Sigmoid colon (tissue), 4 donors: Measurements from ENCODE around the gene SELENON.

Source experiments
- POLR2AphosphoS5 ChIP-seq, 4 donors: sonication (generic); formaldehyde crosslinking; IDR thresholded peaks; one replicate each; pipeline ENCODE4 v1.6.1; 2017; ENCODE audit warnings: antibody characterized with exemption in 4 of 4
- TF ChIP-seq, protein P1 (sequence below), 4 experiments: fragments of 450-650 bp in 3 of 4; fragments of 200-600 bp in 1 of 4; IDR thresholded peaks; one replicate each; pipeline ENCODE4 v1.5.1; 2016 to 2019; ENCODE audit warnings: antibody characterized with exemption in 4 of 4, mild to moderate bottlenecking in 3 of 4, moderate library complexity in 2 of 4

DNA sequence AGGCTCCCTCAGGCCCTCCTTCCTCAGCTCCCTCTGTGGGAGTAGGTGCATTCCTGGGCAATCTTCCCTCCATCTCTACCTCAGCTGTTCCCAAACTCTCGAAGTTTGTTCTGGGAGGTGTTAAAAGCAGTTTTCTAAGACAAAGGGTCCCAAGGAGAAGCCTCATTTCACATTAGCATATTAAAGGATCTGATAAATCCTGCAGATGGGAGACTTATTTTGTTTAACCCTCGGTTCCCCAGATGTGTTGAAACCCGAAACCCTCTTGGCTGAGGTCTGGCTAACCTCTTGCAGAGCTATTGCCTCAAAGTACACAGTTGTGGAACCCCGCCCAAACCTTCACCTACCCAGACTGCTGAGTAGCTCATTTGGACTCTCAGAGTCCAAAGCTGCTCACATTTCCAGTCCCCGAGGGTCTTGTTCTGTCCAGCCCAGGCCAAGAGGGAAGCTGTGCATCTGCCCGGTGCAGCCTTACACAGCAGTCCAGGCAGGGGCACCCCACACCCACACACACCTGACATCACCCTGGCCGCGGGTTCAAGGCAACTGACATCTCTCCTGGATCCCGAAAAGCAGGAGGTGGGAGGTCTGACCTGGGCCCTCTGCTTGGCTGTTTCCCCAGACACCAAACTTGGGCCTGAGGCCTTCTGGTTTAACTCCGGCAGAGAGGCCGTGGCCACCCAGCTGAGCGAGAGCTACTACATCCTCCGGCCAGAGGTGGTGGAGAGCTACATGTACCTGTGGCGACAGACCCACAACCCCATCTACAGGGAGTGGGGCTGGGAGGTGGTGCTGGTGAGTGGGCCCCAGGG, 19.5 kb upstream of the SELENON start:
- TF ChIP-seq, protein P1, sequence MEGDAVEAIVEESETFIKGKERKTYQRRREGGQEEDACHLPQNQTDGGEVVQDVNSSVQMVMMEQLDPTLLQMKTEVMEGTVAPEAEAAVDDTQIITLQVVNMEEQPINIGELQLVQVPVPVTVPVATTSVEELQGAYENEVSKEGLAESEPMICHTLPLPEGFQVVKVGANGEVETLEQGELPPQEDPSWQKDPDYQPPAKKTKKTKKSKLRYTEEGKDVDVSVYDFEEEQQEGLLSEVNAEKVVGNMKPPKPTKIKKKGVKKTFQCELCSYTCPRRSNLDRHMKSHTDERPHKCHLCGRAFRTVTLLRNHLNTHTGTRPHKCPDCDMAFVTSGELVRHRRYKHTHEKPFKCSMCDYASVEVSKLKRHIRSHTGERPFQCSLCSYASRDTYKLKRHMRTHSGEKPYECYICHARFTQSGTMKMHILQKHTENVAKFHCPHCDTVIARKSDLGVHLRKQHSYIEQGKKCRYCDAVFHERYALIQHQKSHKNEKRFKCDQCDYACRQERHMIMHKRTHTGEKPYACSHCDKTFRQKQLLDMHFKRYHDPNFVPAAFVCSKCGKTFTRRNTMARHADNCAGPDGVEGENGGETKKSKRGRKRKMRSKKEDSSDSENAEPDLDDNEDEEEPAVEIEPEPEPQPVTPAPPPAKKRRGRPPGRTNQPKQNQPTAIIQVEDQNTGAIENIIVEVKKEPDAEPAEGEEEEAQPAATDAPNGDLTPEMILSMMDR (IDR thresholded peaks at IDR 0.05): no peak
- no peak for TF ChIP-seq POLR2AphosphoS5 (IDR thresholded peaks at IDR 0.05)
